Measurements from ENCODE around the gene CBX3.
"Not testable (repeated sequence)": the region's sequence is repeated elsewhere in the genome, so short reads cannot be mapped to it uniquely, and the experiment has no call there.

Gene CBX3

DNA sequence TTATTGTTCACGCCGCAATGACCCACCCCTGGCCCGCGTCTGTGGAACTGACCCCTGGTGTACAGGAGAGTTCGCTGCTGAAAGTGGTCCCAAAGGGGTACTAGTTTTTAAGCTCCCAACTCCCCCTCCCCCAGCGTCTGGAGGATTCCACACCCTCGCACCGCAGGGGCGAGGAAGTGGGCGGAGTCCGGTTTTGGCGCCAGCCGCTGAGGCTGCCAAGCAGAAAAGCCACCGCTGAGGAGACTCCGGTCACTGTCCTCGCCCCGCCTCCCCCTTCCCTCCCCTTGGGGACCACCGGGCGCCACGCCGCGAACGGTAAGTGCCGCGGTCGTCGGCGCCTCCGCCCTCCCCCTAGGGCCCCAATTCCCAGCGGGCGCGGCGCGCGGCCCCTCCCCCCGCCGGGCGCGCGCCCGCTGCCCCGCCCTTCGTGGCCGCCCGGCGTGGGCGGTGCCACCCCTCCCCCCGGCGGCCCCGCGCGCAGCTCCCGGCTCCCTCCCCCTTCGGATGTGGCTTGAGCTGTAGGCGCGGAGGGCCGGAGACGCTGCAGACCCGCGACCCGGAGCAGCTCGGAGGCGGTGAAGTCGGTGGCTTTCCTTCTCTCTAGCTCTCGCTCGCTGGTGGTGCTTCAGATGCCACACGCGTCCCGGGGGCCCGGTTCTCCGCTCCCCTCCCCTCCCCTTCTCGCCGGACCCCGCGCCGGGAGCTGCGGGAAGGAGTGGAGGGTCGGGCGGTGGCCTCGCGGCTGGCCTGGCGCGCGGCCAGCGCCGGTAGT lies at the start of gene CBX3:
TSS of gene CBX3 (plus strand) at position 499 of the 772 bp plus-strand sequence. CDS start 1,254 bp downstream, outside the sequence.
- DNase-seq: peak; percentile 94

DNA sequence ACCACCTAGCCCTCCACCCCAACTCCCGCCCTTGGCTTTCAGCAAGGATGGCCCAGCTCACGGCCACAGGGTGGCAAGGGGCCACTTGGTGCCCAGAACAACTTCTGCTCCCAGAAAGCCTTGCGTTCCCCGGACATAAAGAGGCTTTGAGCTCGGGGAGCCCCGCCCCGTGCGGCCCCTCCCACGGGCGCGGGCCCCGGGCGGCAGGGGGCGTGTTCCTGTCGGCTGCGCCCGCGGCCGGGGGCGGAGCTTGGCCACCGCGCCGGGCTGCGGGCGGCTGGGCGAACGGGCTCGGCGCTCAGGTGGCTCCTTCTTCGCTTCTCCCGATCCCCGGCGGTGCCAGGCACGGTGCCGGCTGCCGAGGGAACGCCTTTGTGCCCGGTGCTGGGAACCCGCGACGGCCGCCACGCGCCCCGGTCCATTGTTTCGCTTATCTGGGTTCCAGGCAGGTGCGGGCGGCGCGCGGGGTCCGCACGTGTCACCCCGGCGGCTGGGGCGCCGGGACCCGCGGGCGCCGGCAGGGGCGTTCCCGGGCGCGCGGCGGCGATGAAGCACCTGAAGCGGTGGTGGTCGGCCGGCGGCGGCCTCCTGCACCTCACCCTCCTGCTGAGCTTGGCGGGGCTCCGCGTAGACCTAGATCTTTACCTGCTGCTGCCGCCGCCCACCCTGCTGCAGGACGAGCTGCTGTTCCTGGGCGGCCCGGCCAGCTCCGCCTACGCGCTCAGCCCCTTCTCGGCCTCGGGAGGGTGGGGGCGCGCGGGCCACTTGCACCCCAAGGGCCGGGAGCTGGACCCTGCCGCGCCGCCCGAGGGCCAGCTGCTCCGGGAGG lies 49.4 kb upstream of the CBX3 start, which contains the start of gene NFE2L3:
TSS of gene NFE2L3 (plus strand) at position 246 of the 829 bp plus-strand sequence. CDS start at position 547, 301 bp downstream.
- DNase-seq: peak; percentile 94

DNA sequence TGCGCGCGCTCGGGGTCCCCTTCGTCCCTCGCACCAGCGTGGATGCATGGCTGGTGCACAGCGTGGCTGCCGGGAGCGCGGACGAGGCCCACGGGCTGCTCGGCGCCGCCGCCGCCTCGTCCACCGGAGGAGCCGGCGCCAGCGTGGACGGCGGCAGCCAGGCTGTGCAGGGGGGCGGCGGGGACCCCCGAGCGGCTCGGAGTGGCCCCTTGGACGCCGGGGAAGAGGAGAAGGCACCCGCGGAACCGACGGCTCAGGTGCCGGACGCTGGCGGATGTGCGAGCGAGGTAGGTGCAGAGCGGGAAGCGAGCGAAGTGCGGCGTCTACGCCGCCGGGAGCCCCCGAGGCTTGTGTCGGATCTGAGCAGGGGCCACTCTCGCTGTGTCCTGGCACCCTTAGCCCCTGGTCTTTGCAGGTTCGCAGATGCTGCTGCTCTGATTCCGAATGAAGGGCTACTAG lies 48.7 kb upstream of the CBX3 start:
- peak; percentile 79 for DNase-seq

DNA sequence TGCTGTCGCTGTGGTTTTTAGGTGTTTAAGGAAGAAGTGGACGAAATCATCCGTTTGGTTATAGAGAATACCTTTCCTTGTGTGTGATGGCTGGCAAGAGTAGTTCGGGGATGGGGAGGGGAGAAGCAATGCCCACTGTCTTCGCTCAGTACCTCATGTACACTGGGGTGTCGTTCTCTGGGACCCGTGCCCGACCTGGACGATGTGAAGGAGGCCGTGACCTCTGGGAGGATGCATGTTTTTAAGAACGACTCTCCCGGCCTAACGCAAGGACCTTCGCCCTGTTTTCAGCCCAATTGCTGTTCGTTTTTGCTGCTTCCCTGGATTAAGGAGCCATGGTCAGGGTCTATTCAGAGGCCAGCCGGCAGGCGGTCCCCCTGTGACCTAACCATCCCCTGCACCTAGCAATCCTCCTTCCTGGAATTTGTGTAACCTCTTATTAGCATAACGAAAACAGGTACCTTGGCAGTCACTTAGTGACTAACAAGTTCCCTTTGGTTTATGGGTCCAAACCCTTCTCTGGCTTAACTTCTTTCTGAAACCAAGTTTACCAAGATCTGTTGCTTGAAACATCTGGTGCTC lies 48.2 kb upstream of the CBX3 start:
- peak; percentile 76 for DNase-seq

DNA sequence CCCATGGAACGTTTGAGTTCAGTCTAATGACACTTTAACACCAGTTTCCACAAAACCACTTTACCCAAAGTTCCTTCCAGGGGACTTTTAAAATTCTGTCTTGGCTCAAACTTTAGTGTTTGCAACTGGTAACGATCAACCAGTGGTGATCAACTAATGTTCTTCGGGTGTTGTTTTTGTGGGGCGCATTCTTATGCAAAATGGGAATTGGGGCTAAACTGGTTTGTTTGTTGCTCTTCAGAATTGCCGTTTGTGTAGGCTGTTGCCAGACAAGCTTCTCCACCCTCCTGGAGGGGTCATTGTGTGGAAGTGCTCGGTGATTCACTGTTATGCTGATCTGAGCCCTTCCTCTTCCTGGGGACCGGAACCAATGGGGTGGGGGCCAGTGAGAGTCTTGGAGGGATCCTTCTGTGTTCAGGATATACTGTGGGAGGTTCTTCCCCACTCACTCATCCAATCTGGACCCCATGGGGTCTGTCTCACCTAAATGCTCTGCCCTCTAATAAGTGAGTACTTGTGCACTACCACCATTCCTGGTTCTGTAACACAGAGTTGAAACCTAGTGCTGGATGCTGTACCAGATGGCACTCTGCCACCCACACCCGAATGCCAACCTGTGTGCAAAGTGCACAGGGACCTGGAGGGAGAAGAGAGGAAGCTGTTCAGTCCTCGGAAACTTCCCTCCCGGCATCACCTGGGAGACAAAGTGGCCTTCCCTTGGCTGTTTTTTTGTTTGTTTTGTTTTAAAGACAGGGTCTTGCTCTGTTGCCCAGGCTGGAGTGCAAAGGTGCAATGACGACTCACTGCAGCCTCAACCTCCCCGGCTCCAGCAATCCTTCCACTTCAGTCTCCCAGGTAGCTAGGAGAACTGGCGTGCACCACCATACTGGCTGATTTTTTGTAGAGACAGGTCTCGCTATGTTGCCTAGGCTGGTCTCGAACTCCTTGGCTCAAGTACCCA lies 47.4 kb upstream of the CBX3 start:
- DNase-seq: peak; percentile 76

DNA sequence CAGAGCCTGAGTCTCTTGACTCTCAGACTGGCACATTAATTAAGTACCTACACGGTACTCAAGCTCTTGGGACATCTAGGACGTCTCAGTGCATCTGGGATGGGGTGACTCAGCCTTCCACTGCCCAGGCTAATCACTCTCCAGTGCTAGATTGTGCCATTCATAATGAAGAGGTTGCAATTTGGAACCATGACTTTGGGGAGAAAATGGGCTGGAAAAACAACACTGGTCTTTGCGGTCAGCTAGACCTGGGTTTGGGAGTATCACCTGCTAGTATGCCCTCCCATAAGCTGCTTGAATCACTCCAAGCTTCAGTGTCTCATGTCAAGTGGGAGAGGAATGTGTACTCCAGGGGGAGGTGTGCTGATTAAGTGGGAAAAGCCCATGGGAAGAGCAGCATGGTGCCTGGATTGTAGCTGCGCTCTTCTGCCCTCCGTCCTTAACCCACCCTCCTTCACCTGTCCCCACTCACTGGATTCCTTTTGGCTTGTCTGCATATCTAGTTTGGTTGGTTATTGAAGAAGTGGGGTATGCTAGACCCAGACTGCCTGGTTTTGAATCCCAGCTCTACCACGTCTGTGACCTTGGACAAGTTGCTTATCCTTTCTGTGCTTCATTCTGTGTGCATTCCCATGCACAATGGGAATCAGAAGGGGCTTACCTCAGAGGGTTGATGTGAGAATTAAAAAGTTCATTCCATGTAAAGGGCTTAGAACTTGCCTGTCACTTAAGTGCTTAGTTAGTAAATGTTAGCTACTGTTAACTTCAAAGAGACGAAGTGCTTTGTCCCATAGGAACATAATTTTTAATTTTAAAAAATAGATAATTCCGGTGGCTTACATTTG lies 45.8 kb upstream of the CBX3 start:
- no peak for DNase-seq

DNA sequence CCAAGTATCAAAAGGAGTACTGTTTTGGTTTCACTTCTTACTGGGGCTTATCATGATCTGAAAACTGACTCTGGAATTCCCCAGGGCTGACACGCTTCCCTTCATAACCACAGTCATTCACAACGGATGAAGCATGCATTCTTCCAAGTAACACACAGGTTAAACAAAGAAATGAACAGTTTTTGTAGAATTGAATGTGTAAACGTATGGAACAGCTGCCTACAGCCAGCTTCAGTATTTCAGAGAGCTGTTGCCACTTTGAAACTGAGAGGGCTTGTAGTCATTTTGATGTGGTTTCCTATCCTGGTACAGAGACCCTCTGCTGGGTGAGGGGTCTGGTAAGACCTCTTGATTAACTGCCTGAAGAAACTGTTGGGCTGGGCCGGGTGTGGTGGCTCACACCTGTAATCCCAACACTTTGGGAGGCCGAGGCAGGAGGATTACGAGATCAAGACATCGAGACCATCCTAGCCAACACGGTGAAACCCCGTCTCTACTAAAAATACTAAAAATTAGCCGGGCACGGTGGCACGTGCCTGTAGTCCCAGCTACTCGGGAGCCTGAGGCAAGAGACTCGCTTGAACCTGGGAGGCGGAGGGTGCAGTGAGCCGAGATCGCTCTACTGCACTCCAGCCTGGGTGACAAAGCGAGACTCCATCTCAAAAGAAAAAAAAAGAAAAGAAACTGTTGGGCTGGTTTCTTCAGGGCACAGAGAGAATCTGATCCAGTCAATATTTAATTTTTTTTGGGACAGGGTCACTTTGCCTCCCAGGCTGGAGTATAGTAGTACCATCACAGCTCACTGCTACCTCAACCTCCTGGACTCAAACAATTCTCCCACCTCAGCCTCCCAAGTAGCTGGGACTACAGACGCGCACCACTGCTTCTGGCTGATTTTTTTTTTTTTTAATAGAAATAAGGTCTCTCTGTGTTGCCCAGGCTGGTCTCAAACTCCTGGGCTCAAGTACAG lies 44.8 kb upstream of the CBX3 start:
- DNase-seq: peak; percentile 86

DNA sequence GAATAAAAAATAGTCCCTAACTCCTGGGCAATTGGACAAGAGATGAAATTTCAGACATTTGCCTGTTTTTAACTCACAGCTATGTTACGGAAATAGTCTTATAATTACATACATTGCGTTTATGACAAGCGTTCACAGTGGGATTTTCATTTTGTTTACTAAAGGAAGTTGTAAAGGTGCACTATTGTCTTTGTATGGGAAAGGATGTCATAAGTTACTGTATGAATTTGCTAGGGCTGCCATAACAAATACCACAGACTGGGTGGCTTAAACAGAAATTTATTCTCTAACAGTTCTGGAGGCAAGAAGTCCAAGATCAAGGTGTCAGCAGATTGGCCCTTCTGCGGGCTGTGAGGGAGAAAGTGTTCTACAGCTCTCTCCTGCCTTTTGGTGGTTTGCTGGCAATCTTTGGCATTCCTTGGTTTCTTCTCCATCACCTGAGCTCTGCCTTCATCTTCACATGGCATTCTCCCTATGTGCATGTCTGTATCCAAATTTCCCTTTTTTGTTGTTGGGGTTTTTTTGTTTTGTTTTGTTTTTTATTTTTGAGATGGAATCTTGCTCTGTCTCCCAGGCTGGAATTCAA lies 43.9 kb upstream of the CBX3 start:
- DNase-seq: no peak

DNA sequence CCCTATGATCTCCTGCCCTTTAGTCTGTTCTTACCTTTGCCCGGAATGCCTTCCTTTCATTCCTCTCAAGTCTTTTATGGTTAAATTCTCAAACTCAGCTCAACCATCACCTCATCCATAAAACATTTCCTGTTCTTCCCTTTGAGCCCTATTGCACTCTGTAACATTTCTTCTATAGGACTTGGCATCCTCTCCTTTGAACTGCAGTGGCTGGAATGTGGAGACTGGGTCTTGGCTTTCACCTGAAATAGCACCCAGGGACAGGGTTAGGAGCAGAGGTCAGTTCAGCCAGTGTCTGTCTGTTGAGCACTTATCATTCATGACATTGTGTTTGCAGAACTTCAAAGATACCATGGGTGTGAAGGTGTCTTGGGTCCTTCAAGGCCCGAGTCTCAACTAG lies 42.3 kb upstream of the CBX3 start:
- no peak for DNase-seq

DNA sequence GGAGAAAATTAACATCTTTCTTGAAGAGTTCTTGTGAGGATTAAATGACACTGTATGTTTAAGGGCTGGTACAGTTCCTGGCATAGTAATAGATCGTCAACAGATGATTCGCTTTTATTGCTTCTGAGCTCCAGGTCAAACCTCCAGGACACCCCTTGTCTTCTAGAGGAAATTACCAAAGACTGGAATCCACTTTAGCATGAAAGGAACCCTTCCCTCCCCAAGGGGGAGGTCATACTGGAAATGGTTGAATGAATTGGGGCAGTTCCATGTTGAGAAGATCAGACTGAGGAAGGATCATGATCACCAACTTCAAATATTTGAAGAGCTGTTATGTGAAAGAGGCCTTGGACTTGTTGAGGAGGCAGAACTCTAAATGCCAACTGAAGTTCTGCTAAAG lies 40.6 kb upstream of the CBX3 start:
- no peak for DNase-seq

DNA sequence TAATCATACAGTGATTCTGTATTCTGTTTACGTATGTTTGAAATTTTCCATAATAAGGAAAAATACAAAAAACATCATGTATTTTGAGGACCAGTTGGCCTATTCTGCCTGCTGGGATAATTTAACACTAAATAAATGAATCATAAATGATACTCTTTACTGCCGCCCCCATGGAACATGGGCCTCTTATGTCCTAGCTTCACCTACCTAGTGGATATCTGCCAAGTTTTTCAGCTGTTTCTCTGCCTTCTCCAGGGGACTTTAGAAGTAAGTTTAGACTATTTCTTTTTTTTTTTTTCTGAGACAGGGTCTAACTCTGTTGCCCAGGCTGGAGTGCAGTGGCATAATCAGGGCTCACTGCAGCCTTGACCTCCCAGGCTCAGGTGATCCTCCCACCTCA lies 39.1 kb upstream of the CBX3 start:
- DNase-seq: no peak

DNA sequence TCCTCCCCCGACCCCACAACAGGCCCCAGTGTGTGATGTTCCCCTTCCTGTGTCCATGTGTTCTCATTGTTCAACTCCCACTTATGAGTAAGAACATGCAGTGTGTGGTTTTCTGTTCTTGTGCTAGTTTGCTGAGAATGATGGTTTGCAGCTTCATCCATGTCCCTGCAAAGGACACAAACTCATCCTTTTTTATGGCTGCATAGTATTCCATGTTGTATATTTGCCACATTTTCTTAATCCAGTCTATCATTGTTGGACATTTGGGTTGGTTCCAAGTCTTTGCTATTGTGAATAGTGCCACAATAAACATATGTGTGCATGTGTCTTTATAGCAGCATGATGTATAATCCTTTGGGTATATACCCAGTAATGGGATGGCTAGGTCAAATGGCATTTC lies 37.7 kb upstream of the CBX3 start:
- DNase-seq: not testable (repeated sequence)

DNA sequence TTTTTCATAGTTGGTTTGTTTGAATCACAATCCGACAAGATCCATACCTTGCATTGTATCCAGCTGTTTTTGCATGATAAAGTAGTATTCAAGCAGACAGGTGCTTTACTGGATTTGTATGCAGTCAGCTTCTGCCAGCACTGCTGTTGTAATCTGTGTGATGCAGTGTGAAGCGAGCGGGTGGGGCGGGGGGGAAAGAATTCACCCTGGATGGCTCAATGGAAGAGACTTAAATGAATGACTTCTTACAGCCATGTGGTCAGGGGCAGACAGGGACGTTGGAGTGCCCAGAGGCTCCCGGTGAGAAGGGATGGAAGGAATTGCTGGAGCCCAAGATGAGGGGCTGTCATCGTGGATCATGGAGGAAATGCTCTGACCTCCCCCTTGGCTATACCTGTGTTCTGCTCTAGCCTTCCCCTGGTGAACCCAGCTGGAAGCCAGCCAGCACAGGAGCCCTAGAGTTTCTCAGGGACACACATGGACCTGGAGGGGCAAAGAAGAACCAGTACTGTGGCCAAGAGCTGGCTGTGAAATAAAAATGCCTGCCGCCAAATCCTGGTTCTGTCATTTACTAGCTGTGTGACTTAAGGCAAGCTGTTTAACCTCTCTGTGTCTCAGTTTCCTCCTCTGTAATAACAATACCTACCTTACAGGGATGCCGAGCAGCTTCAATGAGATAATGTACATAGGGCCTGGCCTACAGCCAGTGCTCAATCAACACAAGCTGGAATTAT lies 35.4 kb upstream of the CBX3 start:
- no peak for DNase-seq

DNA sequence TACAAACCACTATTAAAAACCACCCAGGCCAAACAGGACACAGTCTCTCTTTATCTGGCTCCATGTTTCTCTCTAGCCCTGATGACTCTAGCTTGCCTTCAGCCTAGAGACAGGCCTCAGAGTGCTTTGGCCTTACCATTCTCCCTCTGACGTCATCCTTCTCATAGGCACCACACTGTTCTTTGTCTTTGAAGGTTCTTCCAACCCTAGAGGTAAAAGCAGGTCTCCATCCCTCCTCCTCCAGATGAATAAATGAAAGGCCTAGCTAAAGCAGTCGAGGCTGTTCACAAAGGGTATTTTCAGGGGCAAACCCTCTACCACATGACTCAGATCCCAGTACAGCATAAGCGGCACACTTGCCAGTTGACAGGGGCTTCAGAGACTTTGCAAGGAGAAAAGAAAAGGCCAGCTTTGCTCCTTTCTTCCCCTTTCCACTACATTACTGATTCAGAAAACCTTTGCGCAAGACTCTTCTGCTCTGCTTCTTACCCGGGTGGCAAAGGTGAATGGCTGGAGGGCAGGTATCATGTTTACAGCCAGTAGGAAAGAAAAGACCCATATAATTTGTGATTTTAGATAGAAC lies 34.8 kb upstream of the CBX3 start:
- no peak for DNase-seq

DNA sequence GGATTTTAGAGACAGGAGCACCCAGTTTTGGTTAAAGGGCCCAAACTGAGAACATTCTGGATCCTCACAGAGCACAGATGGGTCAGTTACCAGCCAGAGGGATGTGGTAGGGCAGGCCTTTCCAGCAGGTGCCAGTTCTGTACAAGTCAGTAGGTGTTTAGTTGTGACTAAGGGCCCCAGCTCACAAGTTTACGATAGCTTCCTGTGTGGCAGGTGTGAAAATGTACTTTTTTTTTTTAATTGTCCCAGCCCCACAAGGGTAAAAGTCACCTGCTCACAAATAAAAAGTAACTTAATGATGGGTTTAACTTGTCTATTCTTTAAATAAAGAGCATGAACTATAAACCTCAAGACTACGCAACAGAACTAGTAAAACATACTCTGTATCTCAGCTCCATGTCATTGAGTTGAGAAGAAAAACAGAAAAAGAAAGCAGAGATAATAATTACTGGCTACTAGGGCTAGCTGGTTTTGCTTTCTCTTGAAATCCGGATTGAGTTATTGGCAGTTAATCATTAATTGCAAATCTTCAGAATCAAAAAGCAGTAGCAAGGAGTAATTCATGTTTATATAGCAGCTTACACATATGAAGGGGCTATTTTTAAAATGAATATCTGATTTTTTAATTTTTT lies 34.1 kb upstream of the CBX3 start:
- DNase-seq: peak; percentile 67

DNA sequence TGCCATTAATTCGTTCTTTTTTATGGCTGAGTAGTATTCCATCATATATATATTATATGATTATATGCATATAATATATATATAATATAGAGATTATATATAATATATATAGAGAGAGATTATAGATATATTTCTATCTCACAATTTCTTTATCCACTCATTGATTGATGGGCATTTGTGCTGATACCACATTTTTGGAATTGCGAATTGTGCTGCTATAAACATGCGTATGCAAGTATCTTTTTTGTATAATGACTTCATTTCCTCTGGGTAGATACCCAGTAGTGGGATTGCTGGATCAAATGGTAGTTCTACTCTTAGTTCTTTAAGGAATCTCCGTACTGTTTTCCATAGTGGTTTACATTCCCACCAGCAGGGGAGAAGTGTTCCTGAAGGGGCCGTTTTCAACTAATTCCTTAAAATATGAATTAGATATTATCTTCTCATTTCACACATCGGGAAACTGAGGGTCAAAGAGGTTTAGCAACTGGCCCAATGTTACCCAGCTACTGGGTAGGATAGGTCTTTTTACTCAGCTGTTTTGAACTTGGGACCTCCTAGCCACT lies 33.0 kb upstream of the CBX3 start:
- DNase-seq: no peak

DNA sequence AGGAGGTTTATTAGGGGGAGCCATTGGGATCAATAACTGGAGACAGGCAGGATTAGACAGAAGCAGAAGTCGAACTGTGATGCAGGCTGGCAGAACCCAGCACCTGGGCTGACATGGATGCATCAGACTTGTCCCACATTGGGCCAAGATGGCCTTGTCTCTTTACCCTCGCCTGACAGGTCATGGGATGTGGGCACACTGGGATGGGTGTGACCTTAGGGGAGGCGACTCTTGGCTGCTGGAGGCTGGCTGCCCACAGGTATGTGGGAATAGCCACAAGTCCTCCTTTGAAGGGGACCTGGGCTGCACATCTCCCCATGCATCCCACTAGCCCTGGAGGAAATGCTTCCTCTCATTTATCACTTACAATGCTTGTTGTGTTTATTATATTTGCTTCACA lies 32.3 kb upstream of the CBX3 start:
- DNase-seq: no peak

DNA sequence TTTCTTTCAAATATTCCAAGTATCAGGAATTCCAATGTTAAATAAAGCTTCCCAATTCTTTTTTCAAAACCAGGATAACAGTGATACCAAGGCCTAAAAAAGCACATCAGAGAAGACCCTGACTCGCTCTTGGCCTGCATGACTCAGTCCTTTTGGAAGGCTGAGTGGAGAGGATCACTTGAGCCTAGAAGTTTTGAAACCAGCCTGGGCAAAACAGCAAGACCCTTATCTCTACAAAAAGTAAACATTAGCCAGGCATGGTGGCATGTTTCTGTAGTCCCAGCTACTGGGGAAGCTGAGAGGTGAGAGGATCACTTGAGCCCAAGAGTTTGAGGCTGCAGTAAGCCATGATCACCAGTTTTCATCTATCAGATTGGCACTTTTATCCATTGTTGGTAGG lies 30.9 kb upstream of the CBX3 start:
- DNase-seq: no peak

Data from activated effector memory CD4-positive, alpha-beta T cell treated with anti-CD3 and anti-CD28 coated beads, Interleukin-2, amount 50 U/mL, for 16 hours (primary cell).